NCI-H2196 (cell line): ENCODE measurements around the gene TXNDC15.
"Not testable (repeated sequence)": the region's sequence is repeated elsewhere in the genome, so short reads cannot be mapped to it uniquely, and the experiment has no call there.

Experiments
- DNase-seq: peaks from one replicate; lab custom pipeline; 2025; ENCODE audit not compliant: unreplicated experiment; lab: John Stamatoyannopoulos, UW

The TXNDC15 gene

GRCh38 chr5:134873987-134874830, at the start of gene TXNDC15:
Gene TXNDC15 (plus strand): TSS chr5:134874371. CDS start chr5:134874428, 57 bp downstream.
- DNase-seq = peak; percentile 91

DNA sequence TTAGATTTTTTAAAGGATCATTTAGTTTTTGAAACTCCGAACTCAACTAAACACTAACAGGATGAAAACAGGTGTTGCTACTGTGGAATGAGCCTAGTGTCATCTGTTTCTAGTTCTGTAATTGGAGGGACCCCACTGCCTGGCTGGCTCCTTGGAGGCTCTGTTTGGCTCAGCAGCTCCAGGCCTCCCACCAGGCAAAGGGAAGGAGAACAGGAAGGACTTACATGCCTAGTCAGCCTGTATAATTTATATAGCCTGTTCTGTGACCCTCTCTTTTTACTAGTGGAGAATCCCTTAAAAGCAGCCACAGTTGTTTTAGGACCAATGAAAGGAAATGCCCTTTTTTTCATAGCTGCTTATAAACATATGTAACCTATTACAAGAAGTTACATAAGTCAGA, 49.5 kb upstream of the TXNDC15 start:
- DNase-seq = no peak

GRCh38 chr5:134825212-134825611, 49.0 kb upstream of the TXNDC15 start:
- DNase-seq = no peak

- no peak for DNase-seq
These were observed 40.7 kb upstream of the TXNDC15 start for GRCh38 chr5:134833340-134834032.

DNA sequence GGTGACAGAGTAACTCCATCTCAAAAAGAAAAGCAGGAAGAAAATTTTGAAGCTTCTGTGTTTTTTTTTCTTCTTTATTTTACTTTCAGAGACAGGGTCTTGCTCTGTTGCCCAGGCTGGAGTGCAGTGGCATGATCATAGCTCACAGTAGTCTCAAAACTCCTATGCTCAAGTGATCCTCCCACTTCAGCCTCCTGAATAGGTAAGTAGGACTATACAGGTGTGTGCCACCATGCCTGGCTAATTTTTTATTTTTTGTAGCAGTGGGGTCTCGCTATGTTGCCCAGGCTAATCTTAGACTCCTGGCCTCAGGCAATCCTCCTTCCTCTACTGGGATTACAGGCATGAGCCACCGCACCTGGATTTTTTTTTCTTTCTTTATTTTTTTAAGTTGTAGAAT, 38.5 kb upstream of the TXNDC15 start:
- no peak for DNase-seq

DNA sequence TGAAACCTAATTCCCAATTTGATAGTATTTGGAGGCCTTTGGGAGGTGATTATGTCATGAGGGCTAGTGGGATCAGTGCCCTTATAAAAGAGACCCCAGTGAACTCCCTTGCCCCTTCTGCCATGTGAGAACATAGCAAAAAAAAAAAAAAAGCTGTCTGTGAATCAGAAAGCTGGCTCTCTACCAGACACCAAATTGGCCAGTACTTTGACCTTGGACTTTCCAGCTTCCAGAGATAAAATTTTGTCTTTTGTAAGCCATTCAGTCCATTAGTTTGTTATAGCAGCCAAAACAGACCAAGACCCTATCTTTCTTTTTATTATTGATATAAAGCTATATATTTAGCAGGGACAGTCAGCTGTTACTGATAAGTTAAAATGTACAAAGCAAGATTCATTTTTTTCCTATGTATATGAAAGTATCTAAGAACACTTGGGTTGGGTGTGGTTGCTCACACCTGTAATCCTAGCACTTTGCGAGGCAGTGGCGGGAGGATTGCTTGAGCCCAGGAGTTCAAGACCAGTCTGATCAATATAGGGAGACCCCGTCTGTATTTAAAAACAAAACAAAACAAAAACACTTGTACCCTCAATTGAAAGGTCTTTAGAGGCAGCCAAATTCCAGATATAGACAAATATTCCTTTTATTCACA, 36.5 kb upstream of the TXNDC15 start:
- no peak for DNase-seq

GRCh38 chr5:134838361-134838760, 35.8 kb upstream of the TXNDC15 start:
- not testable (repeated sequence) for DNase-seq

DNA sequence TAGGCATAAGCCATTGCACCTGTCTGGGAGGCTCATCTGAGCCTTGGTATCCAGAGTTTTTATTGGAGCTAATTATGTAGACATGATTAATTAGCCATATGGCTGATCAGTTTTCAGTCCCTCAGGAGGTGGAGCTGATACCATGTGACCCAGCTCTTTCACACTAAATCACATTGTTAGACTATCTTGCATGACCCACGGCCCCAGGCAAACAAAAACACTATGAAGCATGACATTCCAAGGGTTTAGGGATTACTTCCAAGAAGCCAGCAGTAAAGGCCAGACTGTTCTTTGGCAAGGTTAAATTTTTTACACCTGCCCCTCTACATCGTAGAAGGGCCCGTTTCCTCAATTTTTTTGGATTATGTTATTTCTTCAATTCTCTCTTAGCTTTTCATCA, 33.4 kb upstream of the TXNDC15 start:
- DNase-seq = no peak

DNA sequence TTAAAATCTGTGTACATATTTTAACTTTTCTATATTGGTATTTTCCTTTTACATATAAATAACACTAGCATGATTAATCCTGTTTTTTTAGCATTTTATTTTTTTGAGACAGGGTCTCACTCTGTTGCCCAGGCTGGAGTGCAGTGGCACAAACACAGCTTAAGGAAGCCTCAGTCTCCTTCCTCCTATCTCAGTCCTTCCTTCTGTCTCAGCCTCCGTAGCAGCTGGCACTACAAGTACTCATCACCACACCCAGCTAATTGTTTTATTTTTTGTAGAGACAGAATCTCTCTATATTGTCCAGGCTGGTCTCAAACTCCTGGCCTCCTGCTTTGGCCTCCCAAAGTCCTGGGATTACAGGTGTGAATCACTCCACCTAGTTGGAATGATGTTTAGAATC, 29.9 kb upstream of the TXNDC15 start:
- DNase-seq = no peak

GRCh38 chr5:134845335-134845851, 28.8 kb upstream of the TXNDC15 start:
- DNase-seq = no peak

DNA sequence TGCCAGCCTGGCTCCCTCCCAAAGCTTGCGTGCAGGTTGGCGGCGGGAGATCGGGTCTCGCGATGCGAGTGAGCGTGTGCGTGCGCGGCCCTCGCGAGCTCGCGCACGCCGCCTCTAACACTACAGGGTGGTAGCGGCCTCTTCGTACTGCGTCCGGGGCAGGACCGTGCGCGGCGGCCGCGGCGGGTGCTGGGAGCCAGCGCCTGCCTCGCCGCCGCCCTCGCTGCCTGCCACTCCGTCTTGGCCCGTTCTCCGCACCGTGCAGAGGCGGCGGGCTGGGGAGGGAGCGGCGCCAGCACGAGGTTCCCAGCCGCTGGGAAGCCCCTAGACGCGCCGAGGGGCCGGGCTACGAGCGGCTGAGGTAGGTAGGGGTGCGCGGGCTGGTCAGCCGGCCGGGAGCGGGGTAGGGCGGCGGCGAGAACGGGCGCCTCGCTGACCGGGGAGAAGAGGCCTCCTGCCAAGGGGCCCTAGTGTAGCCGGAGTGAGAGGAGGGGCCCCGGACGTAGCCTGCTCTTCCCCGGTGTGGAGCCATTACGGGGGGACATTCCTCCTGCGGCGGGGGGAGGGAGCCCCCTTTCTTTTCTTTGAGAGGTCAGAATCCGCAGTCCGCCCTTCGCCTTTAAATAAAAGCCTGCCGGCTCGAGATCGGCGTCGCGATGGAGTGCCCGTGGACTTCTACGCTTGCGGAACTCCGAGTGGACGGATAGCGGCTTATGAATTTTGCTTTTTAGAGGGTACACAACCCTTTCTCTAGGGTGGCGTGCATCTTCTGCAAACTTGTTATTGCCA, 28.1 kb upstream of the TXNDC15 start, which contains the start of gene C5orf24:
TSS of gene C5orf24 (plus strand) at position 117 of the 789 bp plus-strand sequence. CDS start 8,933 bp downstream, outside the sequence.
- peak; percentile 95 for DNase-seq

DNA sequence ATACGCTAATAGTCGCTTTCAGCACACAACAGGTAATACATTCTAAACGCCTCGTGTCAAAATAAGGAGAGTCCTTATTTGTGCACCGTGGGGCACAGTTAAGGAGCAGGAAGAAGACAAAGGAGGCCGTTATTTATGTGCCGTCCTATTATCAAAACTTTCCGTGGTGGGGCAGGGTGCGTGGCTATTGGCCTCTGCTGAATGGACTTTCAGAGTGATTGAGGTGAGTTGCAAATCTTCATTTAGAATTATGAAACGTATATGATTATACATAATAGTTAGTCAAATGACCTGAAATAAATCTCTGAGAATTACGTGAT, 27.6 kb upstream of the TXNDC15 start:
- DNase-seq = no peak

DNA sequence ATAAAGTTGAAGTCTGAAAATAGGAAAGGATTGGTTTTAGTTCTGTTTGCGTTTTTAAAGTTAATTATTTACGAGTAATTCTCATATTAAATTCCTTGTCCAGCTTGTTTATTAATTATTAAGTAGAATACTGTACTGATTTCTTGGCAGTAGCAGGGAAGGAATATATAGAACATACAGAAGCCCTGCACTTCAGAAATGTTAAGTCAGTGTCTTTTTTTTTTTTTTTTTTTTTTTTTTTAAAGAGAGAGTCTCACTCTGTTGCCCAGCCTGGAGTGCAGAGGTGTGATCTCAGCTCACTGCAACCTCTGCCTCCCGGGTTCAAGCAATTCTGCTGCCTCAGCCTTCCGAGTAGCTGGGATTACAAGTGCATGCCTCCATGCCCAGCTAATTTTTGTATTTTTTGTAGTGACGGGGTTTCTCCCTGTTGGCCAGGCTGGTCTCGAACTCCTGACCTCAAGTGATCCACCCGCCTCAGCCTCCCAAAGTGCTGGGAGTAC, 24.7 kb upstream of the TXNDC15 start:
- DNase-seq = not testable (repeated sequence)

- DNase-seq = peak; percentile 13
These were observed 22.8 kb upstream of the TXNDC15 start for GRCh38 chr5:134851307-134851923.

DNA sequence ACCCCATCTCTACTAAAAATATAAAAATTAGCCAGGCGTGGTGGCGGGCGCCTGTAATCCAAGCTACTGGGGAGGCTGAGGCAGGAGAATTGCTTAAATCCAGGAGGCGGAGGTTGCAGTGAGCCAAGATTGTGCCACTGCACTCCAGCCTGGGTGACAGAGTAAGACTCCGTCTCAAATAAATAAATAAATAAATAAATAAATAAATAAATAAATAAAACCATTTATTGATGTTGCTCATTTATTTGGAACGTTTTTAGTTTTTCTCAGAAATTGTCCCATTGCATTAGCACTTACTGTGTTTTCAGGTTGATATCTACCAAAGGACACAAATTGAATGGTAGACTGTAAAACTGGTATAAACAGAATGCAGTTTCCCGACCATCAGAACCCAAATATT, 17.7 kb upstream of the TXNDC15 start:
- DNase-seq = not testable (repeated sequence)

- DNase-seq = no peak
These were observed 16.8 kb upstream of the TXNDC15 start for GRCh38 chr5:134857401-134857800.

- no peak for DNase-seq
These were observed 9.5 kb upstream of the TXNDC15 start for GRCh38 chr5:134864707-134865106.

DNA sequence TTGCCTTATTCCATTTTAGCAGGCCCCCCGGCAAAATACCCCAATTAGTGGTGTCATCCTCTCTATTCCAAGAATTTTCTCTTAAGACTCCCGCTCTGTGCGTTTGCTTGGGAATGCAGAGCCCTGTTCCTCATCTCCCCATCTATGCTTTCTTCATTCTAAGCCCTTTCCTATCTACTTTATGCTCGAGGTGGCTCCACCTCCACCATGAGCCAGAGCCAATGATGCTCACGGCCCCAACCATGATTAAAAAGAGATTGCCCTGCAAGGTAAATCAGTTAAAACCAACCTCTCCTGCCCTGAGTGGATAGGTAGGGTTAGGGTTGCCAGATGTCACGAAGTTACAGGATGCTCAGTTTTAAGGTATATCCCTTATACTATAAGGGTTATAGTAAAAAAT, 677 bp upstream of the TXNDC15 start:
- DNase-seq = no peak

DNA sequence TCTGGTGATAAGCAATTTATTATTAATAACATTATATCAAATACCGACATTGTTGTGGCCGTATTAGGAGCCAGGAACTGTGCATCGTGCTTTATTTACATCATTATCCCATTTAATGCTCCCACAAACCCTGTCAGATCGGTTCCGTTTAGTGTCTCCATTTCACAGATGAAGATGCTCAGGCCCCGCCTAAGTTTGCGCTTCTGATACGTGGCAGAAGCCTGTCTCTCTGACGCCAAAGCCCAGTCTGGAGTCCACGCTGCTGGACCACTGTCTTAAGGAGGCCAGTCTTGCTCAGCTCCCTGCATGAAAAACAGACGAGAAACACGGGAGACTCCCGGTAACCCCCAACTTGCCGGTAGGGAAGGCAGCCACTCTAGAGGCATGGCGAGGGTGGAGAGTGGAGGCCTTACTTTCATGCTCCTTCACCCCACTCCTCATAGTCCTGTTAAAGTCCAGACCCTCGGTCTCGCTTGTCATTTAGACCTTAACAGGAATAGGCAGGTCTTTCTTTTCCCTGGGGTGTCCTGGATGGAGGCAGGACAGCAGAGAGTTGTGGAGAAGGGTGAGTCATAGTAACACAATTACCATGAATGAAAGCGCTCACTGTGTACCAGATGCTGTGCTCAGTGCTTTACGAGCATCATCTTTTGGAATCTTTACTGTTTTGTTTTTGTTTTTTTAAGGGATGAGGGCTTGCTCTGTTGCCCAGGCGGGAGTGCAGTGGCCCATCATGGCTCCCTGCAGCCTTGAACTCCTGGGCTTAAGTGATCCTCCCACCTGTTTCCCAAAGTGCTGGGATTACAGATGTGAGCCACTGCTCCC, 872 bp downstream of the TXNDC15 start:
- peak; percentile 38 for DNase-seq
